ENCODE results near the gene CDH11.

Gene CDH11

DNA sequence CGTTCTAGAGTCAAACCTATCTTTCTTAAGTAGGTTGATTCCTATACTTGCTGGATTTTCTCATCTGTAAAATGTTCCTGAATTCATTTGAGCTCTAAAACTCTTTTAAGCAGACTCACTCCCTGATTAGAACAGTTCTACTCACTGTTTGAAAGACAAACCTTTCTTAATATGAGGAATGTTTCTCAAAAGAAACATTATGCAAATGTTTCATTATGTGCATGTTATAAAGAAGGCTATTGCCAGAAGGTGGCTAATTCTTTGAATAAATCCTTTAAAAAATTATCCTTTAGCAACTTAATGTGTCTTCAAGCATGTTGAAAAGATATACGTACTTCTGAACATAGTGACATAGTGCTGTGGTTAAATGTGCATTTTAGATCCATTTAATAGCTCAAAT is 124.1 kb downstream of the CDH11 start:
- peaks cover 8 to 93% of the 10 kb centered on the region in 2 experiments for H3K36me3 ChIP-seq (ENCODE audit: control insufficient read depth in 1 of 2, insufficient read depth in 2 of 2, low read depth in 1 of 2, low read length in 2 of 2)
- WGBS = 100% methylated on average over 1 of the region's 2 CpGs
- H3K9ac ChIP-seq (ENCODE audit: low read length) = no peak overlapping the region
- H4K91ac ChIP-seq (ENCODE audit: low read length) = no peak overlapping the region
- no peak overlapping the region for H3K27ac ChIP-seq (ENCODE audit: low read length, poor library complexity, severe bottlenecking)
- no peak overlapping the region for H2BK5ac ChIP-seq (ENCODE audit: low read depth, low read length, poor library complexity, severe bottlenecking)
- H3K4ac ChIP-seq (ENCODE audit: low read depth in 1 of 2, low read length in 2 of 2) = no peak overlapping the region
- H3K23ac ChIP-seq (ENCODE audit: low read length in 2 of 2) = no peak overlapping the region
- H3K27me3 ChIP-seq (ENCODE audit: control insufficient read depth in 1 of 2, insufficient read depth in 1 of 2, low read length in 2 of 2) = no peaks in the 10 kb centered on the region
- H3K18ac ChIP-seq (ENCODE audit: low read depth in 1 of 2, low read length in 2 of 2) = no peak overlapping the region
- no peak overlapping the region for H2AK5ac ChIP-seq (ENCODE audit: low read length, severe bottlenecking)
- no peak overlapping the region for H2BK12ac ChIP-seq (ENCODE audit: low read length in 2 of 2)
- no peaks in the 10 kb centered on the region for H3K4me1 ChIP-seq (ENCODE audit: control insufficient read depth, insufficient read depth, low read depth, low read length)
- H2BK120ac ChIP-seq (ENCODE audit: low read depth, low read length) = no peak overlapping the region
- H3K14ac ChIP-seq (ENCODE audit: low read length in 2 of 2) = no peak overlapping the region
- H2BK15ac ChIP-seq (ENCODE audit: low read depth, poor library complexity, severe bottlenecking) = no peak overlapping the region
- H4K8ac ChIP-seq (ENCODE audit: low read length) = no peak overlapping the region
- no peak overlapping the region for H3K4me3 ChIP-seq (ENCODE audit: insufficient read depth in 1 of 2, low read depth in 1 of 2, low read length in 2 of 2)
- no peak for DNase-seq
- no peaks in the 10 kb centered on the region for H3K79me1 ChIP-seq (replicated peaks; ENCODE audit: low read length, poor library complexity, severe bottlenecking)
- no peak overlapping the region for H3K4me2 ChIP-seq (ENCODE audit: low read length, poor library complexity, severe bottlenecking)
- H3K9me3 ChIP-seq (ENCODE audit: control insufficient read depth, low read length) = no peaks in the 10 kb centered on the region
- H2AFZ ChIP-seq (ENCODE audit: low read depth, low read length) = no peak overlapping the region

DNA sequence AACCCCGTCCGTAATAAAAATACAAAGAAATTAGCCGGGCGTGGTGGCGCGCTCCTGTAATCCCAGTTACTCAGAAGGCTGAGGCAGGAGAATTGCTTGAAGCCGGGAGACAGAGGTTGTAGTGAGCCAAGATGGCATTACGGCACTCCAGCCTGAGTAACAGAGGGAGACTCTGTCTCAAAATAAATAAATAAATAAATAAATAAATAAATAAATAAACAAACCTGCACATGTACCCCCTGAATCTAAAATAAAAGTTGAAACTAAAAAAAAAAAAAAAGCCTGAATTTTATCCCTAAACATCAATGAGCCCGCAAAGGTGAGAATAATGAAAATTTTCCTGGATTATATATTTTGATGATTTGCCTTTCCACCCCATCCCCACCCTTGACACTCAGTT is 124.7 kb downstream of the CDH11 start:
- Histone ChIP-seq H3K14ac (ENCODE audit: low read length in 2 of 2) (no peak overlapping the region), H3K9me3 (ENCODE audit: control insufficient read depth, low read length) (no peaks in the 10 kb centered on the region), H3K23ac (ENCODE audit: low read length in 2 of 2) (no peak overlapping the region), H2BK15ac (ENCODE audit: low read depth, poor library complexity, severe bottlenecking) (no peak overlapping the region), H3K4me1 (ENCODE audit: control insufficient read depth, insufficient read depth, low read depth, low read length) (no peaks in the 10 kb centered on the region), H2AFZ (ENCODE audit: low read depth, low read length) (no peak overlapping the region), H3K27me3 (ENCODE audit: control insufficient read depth in 1 of 2, insufficient read depth in 1 of 2, low read length in 2 of 2) (no peaks in the 10 kb centered on the region), H2BK5ac (ENCODE audit: low read depth, low read length, poor library complexity, severe bottlenecking) (no peak overlapping the region), H2BK120ac (ENCODE audit: low read depth, low read length) (no peak overlapping the region), H4K91ac (ENCODE audit: low read length) (no peak overlapping the region), H3K4me3 (ENCODE audit: insufficient read depth in 1 of 2, low read depth in 1 of 2, low read length in 2 of 2) (no peak overlapping the region), H3K79me1 (replicated peaks; ENCODE audit: low read length, poor library complexity, severe bottlenecking) (no peaks in the 10 kb centered on the region), H4K8ac (ENCODE audit: low read length) (no peak overlapping the region), H3K4ac (ENCODE audit: low read depth in 1 of 2, low read length in 2 of 2) (no peak overlapping the region), H3K27ac (ENCODE audit: low read length, poor library complexity, severe bottlenecking) (no peak overlapping the region), H3K9ac (ENCODE audit: low read length) (no peak overlapping the region), H2BK12ac (ENCODE audit: low read length in 2 of 2) (no peak overlapping the region), H3K4me2 (ENCODE audit: low read length, poor library complexity, severe bottlenecking) (no peak overlapping the region), H3K18ac (ENCODE audit: low read depth in 1 of 2, low read length in 2 of 2) (no peak overlapping the region), H2AK5ac (ENCODE audit: low read length, severe bottlenecking) (no peak overlapping the region), H3K36me3 (ENCODE audit: control insufficient read depth in 1 of 2, insufficient read depth in 2 of 2, low read depth in 1 of 2, low read length in 2 of 2) (peaks cover 8 to 95% of the 10 kb centered on the region in 2 experiments)
- no peak for DNase-seq
- 98% methylated on average over 6 of the region's 9 CpGs for WGBS

DNA sequence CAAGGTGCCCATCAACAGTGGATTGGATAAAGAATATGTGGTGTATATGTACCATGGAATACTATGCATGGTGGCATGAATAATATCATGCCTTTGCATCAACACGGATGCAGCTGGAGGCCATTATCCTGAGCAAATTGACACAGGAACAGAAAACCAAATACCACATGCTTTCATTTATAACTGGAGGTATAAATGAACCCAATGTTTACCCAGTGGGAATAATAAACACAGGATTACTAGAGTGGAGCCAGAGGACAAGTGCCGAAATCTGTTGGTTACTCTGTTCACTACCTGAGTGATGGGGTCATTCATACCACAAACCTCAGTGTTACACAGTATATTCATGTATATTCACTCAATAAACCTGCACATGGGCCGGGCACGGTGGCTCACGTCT is 125.2 kb downstream of the CDH11 start:
- H2AFZ ChIP-seq (ENCODE audit: low read depth, low read length) = no peak overlapping the region
- no peak overlapping the region for H2BK12ac ChIP-seq (ENCODE audit: low read length in 2 of 2)
- no peak for DNase-seq
- no peak overlapping the region for H3K4me2 ChIP-seq (ENCODE audit: low read length, poor library complexity, severe bottlenecking)
- no peak overlapping the region for H4K8ac ChIP-seq (ENCODE audit: low read length)
- H2BK5ac ChIP-seq (ENCODE audit: low read depth, low read length, poor library complexity, severe bottlenecking) = no peak overlapping the region
- no peaks in the 10 kb centered on the region for H3K79me1 ChIP-seq (replicated peaks; ENCODE audit: low read length, poor library complexity, severe bottlenecking)
- H3K27ac ChIP-seq (ENCODE audit: low read length, poor library complexity, severe bottlenecking) = no peak overlapping the region
- no peak overlapping the region for H2BK120ac ChIP-seq (ENCODE audit: low read depth, low read length)
- WGBS = 100% methylated on average over 4 of the region's 5 CpGs
- H2BK15ac ChIP-seq (ENCODE audit: low read depth, poor library complexity, severe bottlenecking) = no peak overlapping the region
- H3K9me3 ChIP-seq (ENCODE audit: control insufficient read depth, low read length) = no peaks in the 10 kb centered on the region
- no peak overlapping the region for H3K4me3 ChIP-seq (ENCODE audit: insufficient read depth in 1 of 2, low read depth in 1 of 2, low read length in 2 of 2)
- peaks cover 10 to 96% of the 10 kb centered on the region in 2 experiments for H3K36me3 ChIP-seq (ENCODE audit: control insufficient read depth in 1 of 2, insufficient read depth in 2 of 2, low read depth in 1 of 2, low read length in 2 of 2)
- H2AK5ac ChIP-seq (ENCODE audit: low read length, severe bottlenecking) = no peak overlapping the region
- H3K4ac ChIP-seq (ENCODE audit: low read depth in 1 of 2, low read length in 2 of 2) = no peak overlapping the region
- no peak overlapping the region for H3K9ac ChIP-seq (ENCODE audit: low read length)
- H3K18ac ChIP-seq (ENCODE audit: low read depth in 1 of 2, low read length in 2 of 2) = no peak overlapping the region
- no peaks in the 10 kb centered on the region for H3K4me1 ChIP-seq (ENCODE audit: control insufficient read depth, insufficient read depth, low read depth, low read length)
- no peak overlapping the region for H3K23ac ChIP-seq (ENCODE audit: low read length in 2 of 2)
- H4K91ac ChIP-seq (ENCODE audit: low read length) = no peak overlapping the region
- no peaks in the 10 kb centered on the region for H3K27me3 ChIP-seq (ENCODE audit: control insufficient read depth in 1 of 2, insufficient read depth in 1 of 2, low read length in 2 of 2)
- no peak overlapping the region for H3K14ac ChIP-seq (ENCODE audit: low read length in 2 of 2)

DNA sequence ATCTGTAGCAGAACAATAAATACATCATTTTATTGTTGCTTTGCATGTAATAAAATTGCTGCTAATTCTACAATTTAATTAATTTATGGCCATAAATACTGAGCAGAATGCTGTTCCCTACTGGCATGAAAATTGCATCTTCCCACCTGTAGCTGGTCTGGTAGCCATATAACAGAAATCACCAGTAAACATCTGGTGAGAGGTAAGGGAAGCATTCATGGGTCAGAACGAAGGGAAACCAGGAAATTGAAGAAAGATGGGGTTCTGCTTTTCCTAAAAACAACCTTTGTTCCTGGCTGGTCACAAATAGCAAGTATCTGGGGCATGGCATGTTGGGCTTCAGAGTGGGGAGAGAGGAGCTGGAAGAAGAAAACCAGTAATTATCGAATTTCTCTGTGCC is 128.4 kb downstream of the CDH11 start:
- WGBS = 93% methylated on average over 2 of the region's 2 CpGs
- no peak overlapping the region for H2AFZ ChIP-seq (ENCODE audit: low read depth, low read length)
- H2BK120ac ChIP-seq (ENCODE audit: low read depth, low read length) = no peak overlapping the region
- H2BK12ac ChIP-seq (ENCODE audit: low read length in 2 of 2) = no peak overlapping the region
- H3K4ac ChIP-seq (ENCODE audit: low read depth in 1 of 2, low read length in 2 of 2) = no peak overlapping the region
- H3K23ac ChIP-seq (ENCODE audit: low read length in 2 of 2) = no peak overlapping the region
- H3K36me3 ChIP-seq (ENCODE audit: control insufficient read depth in 1 of 2, insufficient read depth in 2 of 2, low read depth in 1 of 2, low read length in 2 of 2) = peaks cover 13 to 98% of the 10 kb centered on the region in 2 experiments
- no peaks in the 10 kb centered on the region for H3K27me3 ChIP-seq (ENCODE audit: control insufficient read depth in 1 of 2, insufficient read depth in 1 of 2, low read length in 2 of 2)
- no peaks in the 10 kb centered on the region for H3K9me3 ChIP-seq (ENCODE audit: control insufficient read depth, low read length)
- H3K79me1 ChIP-seq (replicated peaks; ENCODE audit: low read length, poor library complexity, severe bottlenecking) = no peaks in the 10 kb centered on the region
- H3K4me2 ChIP-seq (ENCODE audit: low read length, poor library complexity, severe bottlenecking) = no peak overlapping the region
- no peak overlapping the region for H3K14ac ChIP-seq (ENCODE audit: low read length in 2 of 2)
- DNase-seq = no peak
- no peak overlapping the region for H2BK5ac ChIP-seq (ENCODE audit: low read depth, low read length, poor library complexity, severe bottlenecking)
- no peak overlapping the region for H2AK5ac ChIP-seq (ENCODE audit: low read length, severe bottlenecking)
- H4K8ac ChIP-seq (ENCODE audit: low read length) = no peak overlapping the region
- H4K91ac ChIP-seq (ENCODE audit: low read length) = no peak overlapping the region
- H3K4me3 ChIP-seq (ENCODE audit: insufficient read depth in 1 of 2, low read depth in 1 of 2, low read length in 2 of 2) = no peak overlapping the region
- no peak overlapping the region for H3K18ac ChIP-seq (ENCODE audit: low read depth in 1 of 2, low read length in 2 of 2)
- H3K27ac ChIP-seq (ENCODE audit: low read length, poor library complexity, severe bottlenecking) = no peak overlapping the region
- H3K9ac ChIP-seq (ENCODE audit: low read length) = no peak overlapping the region
- H2BK15ac ChIP-seq (ENCODE audit: low read depth, poor library complexity, severe bottlenecking) = no peak overlapping the region
- no peaks in the 10 kb centered on the region for H3K4me1 ChIP-seq (ENCODE audit: control insufficient read depth, insufficient read depth, low read depth, low read length)

All from mesenchymal stem cell (in vitro differentiated cells and primary cell).